Peyer's patch (tissue), 4 donors: ENCODE measurements around the gene STOML2. TPM values are rescaled to one million over a fixed set of nuclear protein-coding genes. Genes with fewer than 3 reads are reported as not detected.

Experiments
- DNase-seq, 3 donors: peaks; one replicate each; pipeline ENCODE4 v3.0.0-alpha.2; 2017 to 2019
- H3K27ac ChIP-seq, 4 donors: fragments of 200-600 bp; sonication (generic); one replicate each; pipeline ENCODE4 v1.5.1; 2016 to 2019
- H3K27me3 ChIP-seq, 2 donors: fragments of 200-600 bp; sonication (generic); one replicate each; pipeline ENCODE4 v1.5.1; 2019
- H3K36me3 ChIP-seq, 3 donors: fragments of 200-600 bp; sonication (generic); one replicate each; pipeline ENCODE4 v1.5.1; 2016 to 2019
- H3K4me1 ChIP-seq, 4 donors: fragments of 200-600 bp; sonication (generic); one replicate each; pipeline ENCODE4 v1.5.1; 2016 to 2019
- H3K4me3 ChIP-seq, 4 donors: fragments of 200-600 bp; sonication (generic); 1 replicate in 3 of 4; 2 replicates in 1 of 4; pipeline ENCODE4 v1.5.1; 2016 to 2019; ENCODE audit warnings: mild to moderate bottlenecking in 1 of 4
- H3K9me3 ChIP-seq, 4 donors: fragments of 200-600 bp; sonication (generic); one replicate each; pipeline ENCODE4 v1.5.1; 2016 to 2019; ENCODE audit warnings: mild to moderate bottlenecking in 1 of 4
- POLR2A ChIP-seq, 2 donors: fragments of 450-650 bp; IDR thresholded peaks; one replicate each; pipeline ENCODE4 v1.5.1; 2017; ENCODE audit warnings: antibody characterized with exemption in 2 of 2, mild to moderate bottlenecking in 2 of 2, moderate library complexity in 2 of 2
- total RNA-seq, 4 donors: library from RNA; depleted of rRNA; stranded (reverse); fragments of >200 nt; gene quantifications; one replicate each; pipeline ENCODE4 v1.1.0, GENCODE V29; 2016
- TF ChIP-seq, protein P1 (sequence below), 6 experiments: fragments of 450-650 bp in 4 of 6; fragments of 200-600 bp in 2 of 6; sonication (generic) in 1 of 6; IDR thresholded peaks; one replicate each; pipeline ENCODE4 v1.5.1; 2017 to 2019; ENCODE audit warnings: antibody characterized with exemption in 6 of 6, mild to moderate bottlenecking in 3 of 6, moderate library complexity in 1 of 6

Gene STOML2
- total RNA-seq, 4 donors from 2014 or later: 54.1 to 104 (median 88.7) TPM

DNA sequence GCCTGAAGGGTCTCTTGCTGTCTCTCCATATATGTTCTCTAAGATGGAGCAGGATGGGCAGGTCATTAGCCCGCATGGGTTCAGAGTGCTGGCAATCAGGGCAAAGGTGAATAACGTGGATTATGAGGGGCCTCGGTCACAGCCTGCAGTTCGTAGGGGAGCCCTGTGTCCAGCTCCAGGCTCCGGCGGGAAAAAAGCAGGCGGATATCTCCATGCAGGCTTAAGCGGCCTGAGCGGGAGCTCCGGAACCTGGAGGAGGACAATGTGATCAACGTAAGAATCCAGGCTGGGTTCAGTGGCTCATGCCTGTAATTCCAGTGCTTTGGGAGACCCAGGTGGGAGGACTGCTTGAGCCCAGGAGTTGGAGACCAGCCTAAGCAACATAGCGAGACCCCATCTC, 2.2 kb upstream of the STOML2 start:
- Histone ChIP-seq H3K9me3 (no peaks in the 10 kb centered on the region), H3K4me3 (no peak overlapping the region), H3K36me3 (peaks cover 0 to 55% (median 0%) of the 10 kb centered on the region in 3 donors), H3K27me3 (no peaks in the 10 kb centered on the region), H3K27ac (no peak overlapping the region), H3K4me1 (peaks cover 0 to 15% (median 2%) of the 10 kb centered on the region in 4 donors)
- DNase-seq: peak in 1 of 3 donors; percentile 40
- no peak for TF ChIP-seq POLR2A (IDR thresholded peaks at IDR 0.05)
- TF ChIP-seq, protein P1, sequence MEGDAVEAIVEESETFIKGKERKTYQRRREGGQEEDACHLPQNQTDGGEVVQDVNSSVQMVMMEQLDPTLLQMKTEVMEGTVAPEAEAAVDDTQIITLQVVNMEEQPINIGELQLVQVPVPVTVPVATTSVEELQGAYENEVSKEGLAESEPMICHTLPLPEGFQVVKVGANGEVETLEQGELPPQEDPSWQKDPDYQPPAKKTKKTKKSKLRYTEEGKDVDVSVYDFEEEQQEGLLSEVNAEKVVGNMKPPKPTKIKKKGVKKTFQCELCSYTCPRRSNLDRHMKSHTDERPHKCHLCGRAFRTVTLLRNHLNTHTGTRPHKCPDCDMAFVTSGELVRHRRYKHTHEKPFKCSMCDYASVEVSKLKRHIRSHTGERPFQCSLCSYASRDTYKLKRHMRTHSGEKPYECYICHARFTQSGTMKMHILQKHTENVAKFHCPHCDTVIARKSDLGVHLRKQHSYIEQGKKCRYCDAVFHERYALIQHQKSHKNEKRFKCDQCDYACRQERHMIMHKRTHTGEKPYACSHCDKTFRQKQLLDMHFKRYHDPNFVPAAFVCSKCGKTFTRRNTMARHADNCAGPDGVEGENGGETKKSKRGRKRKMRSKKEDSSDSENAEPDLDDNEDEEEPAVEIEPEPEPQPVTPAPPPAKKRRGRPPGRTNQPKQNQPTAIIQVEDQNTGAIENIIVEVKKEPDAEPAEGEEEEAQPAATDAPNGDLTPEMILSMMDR (IDR thresholded peaks at IDR 0.05): no peak

DNA sequence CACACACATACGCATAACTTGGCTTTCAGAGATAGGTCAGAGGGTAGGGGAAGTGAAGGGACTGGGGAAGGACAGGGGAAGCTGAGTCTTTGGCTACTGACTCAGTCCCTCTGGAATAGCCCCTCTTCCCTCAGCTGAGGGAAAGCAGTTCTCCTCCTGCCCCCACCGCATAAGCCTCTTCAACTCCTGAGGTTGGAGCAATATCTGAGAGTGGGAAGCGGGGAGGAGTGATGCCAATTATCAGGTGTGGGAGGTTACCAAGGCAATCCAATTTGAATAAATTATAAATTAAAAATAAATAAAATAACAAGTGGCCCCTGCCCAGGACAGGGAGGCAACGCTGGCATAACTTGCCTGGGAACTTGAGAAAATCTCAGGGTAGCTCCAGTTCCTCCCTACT, 1.7 kb upstream of the STOML2 start:
- H3K27ac ChIP-seq: no peak overlapping the region
- peaks cover 0 to 13% (median 2%) of the 10 kb centered on the region in 4 donors for H3K4me1 ChIP-seq
- no peaks in the 10 kb centered on the region for H3K27me3 ChIP-seq
- TF ChIP-seq POLR2A (IDR thresholded peaks at IDR 0.05): no peak
- TF ChIP-seq, protein P1 (IDR thresholded peaks at IDR 0.05): no peak
- no peaks in the 10 kb centered on the region for H3K9me3 ChIP-seq
- DNase-seq: peak in 1 of 3 donors; percentile 13
- H3K4me3 ChIP-seq: no peak overlapping the region
- H3K36me3 ChIP-seq: peaks cover 0 to 61% (median 0%) of the 10 kb centered on the region in 3 donors

DNA sequence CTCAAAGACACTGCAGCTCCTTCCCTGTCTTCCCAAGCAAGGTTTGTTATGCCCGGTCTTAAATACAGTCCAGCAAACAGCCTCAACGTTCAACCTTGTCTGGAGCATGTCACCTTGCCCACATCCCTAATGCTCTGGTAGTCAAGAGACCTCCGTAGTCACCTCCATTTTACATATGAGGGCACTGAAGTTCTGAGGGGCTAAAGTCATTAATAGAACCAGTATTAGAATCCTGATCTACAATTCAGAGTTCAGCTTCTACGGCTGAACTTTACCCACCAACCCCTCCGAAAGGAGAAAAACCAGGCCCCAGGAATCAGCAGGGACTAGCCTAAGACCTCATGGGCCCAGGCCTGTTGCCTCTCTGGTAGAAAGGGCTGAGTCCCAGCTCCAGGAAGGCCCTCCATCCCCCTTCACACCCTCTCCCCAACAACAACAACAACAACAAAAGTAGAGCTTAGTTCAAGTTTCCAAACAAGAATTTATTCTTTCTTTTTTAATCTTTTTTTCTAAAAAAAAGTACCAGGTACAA, 795 bp upstream of the STOML2 start:
- Histone ChIP-seq H3K36me3 (peaks cover 0 to 63% (median 0%) of the 10 kb centered on the region in 3 donors), H3K27ac (peak overlapping the region; percentile 70 to 82 (median 80)), H3K27me3 (no peaks in the 10 kb centered on the region), H3K4me1 (peaks cover 0 to 13% (median 2%) of the 10 kb centered on the region in 4 donors), H3K9me3 (no peaks in the 10 kb centered on the region), H3K4me3 (peak overlapping the region; percentile 47 to 79 (median 70))
- DNase-seq: no peak
- no peak for TF ChIP-seq POLR2A (IDR thresholded peaks at IDR 0.05)
- TF ChIP-seq, protein P1 (IDR thresholded peaks at IDR 0.05): no peak

DNA sequence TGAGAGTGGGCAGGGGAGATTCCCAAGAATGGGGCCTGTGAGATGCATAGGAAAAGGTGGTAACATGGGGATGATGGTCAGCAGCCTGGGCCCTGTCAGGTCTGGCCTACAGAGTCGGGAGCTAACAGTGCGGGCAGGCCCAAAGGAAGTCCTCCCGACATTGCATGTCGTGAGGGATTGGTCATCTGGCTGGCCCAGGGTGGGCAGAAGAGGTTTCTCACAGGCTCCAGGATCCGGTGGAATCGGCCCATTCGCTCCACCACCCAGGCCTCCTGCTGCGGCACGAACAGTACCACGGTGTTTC, 514 bp downstream of the STOML2 start:
- H3K4me1 ChIP-seq: peaks cover 0 to 13% (median 2%) of the 10 kb centered on the region in 4 donors
- H3K27ac ChIP-seq: peak overlapping the region; percentile 70 to 82 (median 80)
- H3K27me3 ChIP-seq: no peaks in the 10 kb centered on the region
- TF ChIP-seq, protein P1 (IDR thresholded peaks at IDR 0.05): no peak
- TF ChIP-seq POLR2A (IDR thresholded peaks at IDR 0.05): no peak
- no peak for DNase-seq
- H3K4me3 ChIP-seq: peak overlapping the region; percentile 47 to 79 (median 70)
- H3K36me3 ChIP-seq: peaks cover 0 to 50% (median 0%) of the 10 kb centered on the region in 3 donors
- H3K9me3 ChIP-seq: no peaks in the 10 kb centered on the region

DNA sequence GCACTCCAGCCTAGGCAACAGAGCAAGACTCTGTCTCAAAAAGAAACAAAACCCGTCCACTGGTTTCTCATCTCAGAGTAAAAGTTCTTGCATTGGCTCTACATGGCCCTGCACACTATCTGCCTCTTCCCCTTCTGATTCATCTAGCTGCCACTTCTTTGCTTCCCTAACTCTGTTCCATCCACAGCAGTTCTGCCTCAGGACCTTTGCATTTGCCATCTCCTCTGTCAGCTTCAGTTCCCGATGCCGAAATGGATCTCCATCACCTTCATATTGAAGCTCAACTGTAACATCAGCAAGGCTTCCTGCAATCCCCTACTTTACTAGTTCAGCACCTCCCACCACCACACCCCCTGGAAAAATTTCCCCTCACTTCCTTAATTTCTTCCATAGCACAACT, 5.4 kb downstream of the STOML2 start:
- Histone ChIP-seq H3K27me3 (no peaks in the 10 kb centered on the region), H3K27ac (no peak overlapping the region), H3K36me3 (peaks cover 0 to 29% (median 0%) of the 10 kb centered on the region in 3 donors), H3K4me1 (peaks cover 0 to 23% (median 1%) of the 10 kb centered on the region in 4 donors), H3K9me3 (no peaks in the 10 kb centered on the region), H3K4me3 (no peak overlapping the region)
- no peak for DNase-seq
- TF ChIP-seq POLR2A (IDR thresholded peaks at IDR 0.05): no peak
- TF ChIP-seq, protein P1 (IDR thresholded peaks at IDR 0.05): no peak
